Esophagus muscularis mucosa (tissue), 4 donors: Measurements from ENCODE around the gene SAMD7.

ENCODE experiments used
- CTCF ChIP-seq, 3 experiments: fragments of 200-600 bp in 2 of 3; fragments of 450-650 bp in 1 of 3; sonication (generic) in 2 of 3; IDR thresholded peaks; one replicate each; pipeline ENCODE4 v1.5.1; 2017 to 2019; ENCODE audit warnings: antibody characterized with exemption in 3 of 3, mild to moderate bottlenecking in 2 of 3, moderate library complexity in 1 of 3
- EP300 ChIP-seq: sonication (generic); formaldehyde crosslinking; IDR thresholded peaks from one replicate; pipeline ENCODE4 v1.6.1; 2017; ENCODE audit warnings: antibody characterized with exemption
- POLR2A ChIP-seq: fragments of 450-650 bp; IDR thresholded peaks from one replicate; pipeline ENCODE4 v1.6.1; 2017; ENCODE audit warnings: antibody characterized with exemption, moderate library complexity, mild to moderate bottlenecking, low read depth

- no peak for TF ChIP-seq CTCF (IDR thresholded peaks at IDR 0.05)
- TF ChIP-seq POLR2A: no peak
- no peak for TF ChIP-seq EP300
Measured at GRCh38 chr3:169923831-169924230, 12.5 kb downstream of the SAMD7 start.
